Measurements from ENCODE around the gene FAM219A.

DNA sequence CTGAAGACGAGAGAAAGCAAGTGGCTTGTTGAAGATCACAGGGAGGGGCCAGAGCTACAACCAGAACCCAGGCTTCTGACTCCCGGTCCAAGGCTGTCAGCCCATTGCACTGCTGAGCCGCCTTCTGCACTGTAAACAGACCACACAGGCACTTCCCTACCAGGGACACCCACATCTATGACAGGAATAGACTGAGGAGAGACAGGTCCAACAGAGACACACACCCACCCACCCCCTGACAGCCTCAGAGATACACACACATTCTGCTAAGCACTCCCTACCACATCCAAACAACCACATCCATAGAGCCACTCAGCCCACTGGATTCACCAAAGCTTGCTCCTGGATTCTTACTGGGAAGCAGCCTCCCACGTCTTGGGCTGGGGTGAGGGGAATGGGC, 58.6 kb downstream of the FAM219A start:
- TF ChIP-seq, protein P1, sequence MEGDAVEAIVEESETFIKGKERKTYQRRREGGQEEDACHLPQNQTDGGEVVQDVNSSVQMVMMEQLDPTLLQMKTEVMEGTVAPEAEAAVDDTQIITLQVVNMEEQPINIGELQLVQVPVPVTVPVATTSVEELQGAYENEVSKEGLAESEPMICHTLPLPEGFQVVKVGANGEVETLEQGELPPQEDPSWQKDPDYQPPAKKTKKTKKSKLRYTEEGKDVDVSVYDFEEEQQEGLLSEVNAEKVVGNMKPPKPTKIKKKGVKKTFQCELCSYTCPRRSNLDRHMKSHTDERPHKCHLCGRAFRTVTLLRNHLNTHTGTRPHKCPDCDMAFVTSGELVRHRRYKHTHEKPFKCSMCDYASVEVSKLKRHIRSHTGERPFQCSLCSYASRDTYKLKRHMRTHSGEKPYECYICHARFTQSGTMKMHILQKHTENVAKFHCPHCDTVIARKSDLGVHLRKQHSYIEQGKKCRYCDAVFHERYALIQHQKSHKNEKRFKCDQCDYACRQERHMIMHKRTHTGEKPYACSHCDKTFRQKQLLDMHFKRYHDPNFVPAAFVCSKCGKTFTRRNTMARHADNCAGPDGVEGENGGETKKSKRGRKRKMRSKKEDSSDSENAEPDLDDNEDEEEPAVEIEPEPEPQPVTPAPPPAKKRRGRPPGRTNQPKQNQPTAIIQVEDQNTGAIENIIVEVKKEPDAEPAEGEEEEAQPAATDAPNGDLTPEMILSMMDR (IDR thresholded peaks at IDR 0.05) = no peak
- no peak for TF ChIP-seq POLR2A (IDR thresholded peaks at IDR 0.05)

Data from uterus (tissue), 2 donors.